Neuronal stem cell (in vitro differentiated cells): Measurements from ENCODE around the gene SPATA13.

ENCODE experiments used
- DNase-seq: peaks from one replicate; pipeline ENCODE4 v3.0.0-alpha.2; 2013; ENCODE audit warnings: low spot score
- H2AFZ ChIP-seq: one replicate; pipeline ENCODE4 v1.6.1; 2013; ENCODE audit warnings: mild to moderate bottlenecking, low read length, inconsistent platforms
- H2AK5ac ChIP-seq: 2 replicates; pipeline ENCODE4 v1.6.1; 2013; ENCODE audit warnings: low read depth, mild to moderate bottlenecking, inconsistent platforms, low read length, moderate library complexity, mixed read lengths
- H2BK120ac ChIP-seq: 2 replicates; pipeline ENCODE4 v1.6.1; 2013; ENCODE audit warnings: low read depth, mild to moderate bottlenecking, inconsistent platforms, low read length, moderate library complexity, mixed read lengths
- H2BK12ac ChIP-seq: one replicate; pipeline ENCODE4 v1.6.1; 2013; ENCODE audit warnings: low read length, inconsistent platforms
- H2BK15ac ChIP-seq: 2 replicates; pipeline ENCODE4 v1.6.1; 2013; ENCODE audit warnings: mild to moderate bottlenecking, low read length, inconsistent platforms, mixed read lengths
- H2BK5ac ChIP-seq: one replicate; pipeline ENCODE4 v1.6.1; 2013; ENCODE audit warnings: inconsistent platforms, mild to moderate bottlenecking, low read length, moderate library complexity
- H3K14ac ChIP-seq: one replicate; pipeline ENCODE4 v1.6.1; 2013; ENCODE audit warnings: low read length, inconsistent platforms
- H3K18ac ChIP-seq: 2 replicates; pipeline ENCODE4 v1.6.1; 2013; ENCODE audit warnings: low read length, inconsistent platforms
- H3K23ac ChIP-seq: 2 replicates; pipeline ENCODE4 v1.6.1; 2013; ENCODE audit warnings: low read depth, mild to moderate bottlenecking, mixed read lengths, low read length, inconsistent platforms; ENCODE audit not compliant: poor library complexity
- H3K27ac ChIP-seq: replicated peaks from 3 replicates; pipeline ENCODE4 v1.5.1; 2013; ENCODE audit warnings: low read length, inconsistent platforms
- H3K27me3 ChIP-seq, 3 experiments: 2 replicates each; pipeline ENCODE4 v1.6.1; 2013; ENCODE audit warnings: low read length in 3 of 3, mild to moderate bottlenecking in 2 of 3, inconsistent platforms in 1 of 3, low read depth in 1 of 3, mixed read lengths in 1 of 3, moderate library complexity in 1 of 3; ENCODE audit not compliant: control insufficient read depth in 3 of 3, insufficient read depth in 3 of 3
- H3K36me3 ChIP-seq, 2 donors: replicated peaks in 1 of 2; 2 replicates each; pipeline ENCODE4 v1.6.1; 2013; ENCODE audit warnings: low read length in 2 of 2; ENCODE audit not compliant: control insufficient read depth in 2 of 2, insufficient read depth in 2 of 2
- H3K4ac ChIP-seq: 2 replicates; pipeline ENCODE4 v1.6.1; 2013; ENCODE audit warnings: inconsistent platforms, mild to moderate bottlenecking, low read length, moderate library complexity
- H3K4me1 ChIP-seq, 2 donors: 1 replicate in 1 of 2; 2 replicates in 1 of 2; pipeline ENCODE4 v1.6.1; 2013; ENCODE audit warnings: low read length in 2 of 2, low read depth in 1 of 2; ENCODE audit not compliant: control insufficient read depth in 2 of 2, insufficient read depth in 1 of 2
- H3K4me2 ChIP-seq: one replicate; pipeline ENCODE4 v1.6.1; 2013; ENCODE audit warnings: mild to moderate bottlenecking, low read length, inconsistent platforms; ENCODE audit not compliant: insufficient read depth, poor library complexity, severe bottlenecking
- H3K4me3 ChIP-seq, 2 donors: 2 replicates each; pipeline ENCODE4 v1.5.1; 2013; ENCODE audit warnings: low read length in 2 of 2, mild to moderate bottlenecking in 2 of 2, inconsistent platforms in 1 of 2, moderate library complexity in 1 of 2
- H3K79me1 ChIP-seq: one replicate; pipeline ENCODE4 v1.6.1; 2013; ENCODE audit warnings: low read depth, mild to moderate bottlenecking, inconsistent platforms, low read length, moderate library complexity
- H3K9ac ChIP-seq: one replicate; pipeline ENCODE4 v1.6.1; 2013; ENCODE audit warnings: mild to moderate bottlenecking, low read depth, low read length, inconsistent platforms; ENCODE audit not compliant: poor library complexity
- H3K9me3 ChIP-seq, 2 donors: replicated peaks in 1 of 2; 2 replicates each; pipeline versions ENCODE3 to v1.6.1; 2013; ENCODE audit warnings: low read length in 2 of 2, mild to moderate bottlenecking in 2 of 2, inconsistent platforms in 1 of 2, low read depth in 1 of 2, mixed read lengths in 1 of 2, moderate library complexity in 1 of 2; ENCODE audit not compliant: control insufficient read depth in 2 of 2, insufficient read depth in 1 of 2
- H4K8ac ChIP-seq: one replicate; pipeline ENCODE4 v1.6.1; 2013; ENCODE audit warnings: low read depth, mild to moderate bottlenecking, inconsistent platforms, low read length, moderate library complexity
- H4K91ac ChIP-seq: one replicate; pipeline ENCODE4 v1.6.1; 2013; ENCODE audit warnings: low read length, low read depth, mild to moderate bottlenecking, inconsistent platforms; ENCODE audit not compliant: poor library complexity
- WGBS, 2 donors: extraction: QIAGEN DNeasy Blood & Tissue Kit; methylation state at CpG; one replicate each; pipeline ENCODE4 v1.1.7; 2013; ENCODE audit warnings: missing lambda C conversion rate in 2 of 2, mixed read lengths in 1 of 2; ENCODE audit not compliant: insufficient read length in 2 of 2, insufficient replicate concordance in 1 of 2; ENCODE audit errors: extremely low coverage in 2 of 2; 5-methylcytosine and 5-hydroxymethylcytosine counted together

SPATA13 gene

GRCh38 chr13:24306632-24307031 lies 146.1 kb downstream of the SPATA13 start:
- Histone ChIP-seq H4K8ac (no peak overlapping the region), H3K9ac (no peak overlapping the region), H2BK5ac (no peak overlapping the region), H3K36me3 (peaks cover 13 to 56% of the 10 kb centered on the region in 2 donors), H3K14ac (no peak overlapping the region), H2BK120ac (no peak overlapping the region), H2BK15ac (no peak overlapping the region), H3K4me2 (no peak overlapping the region), H3K4me3 (no peak overlapping the region), H3K27ac (no peak overlapping the region), H3K4ac (no peak overlapping the region), H2AFZ (no peak overlapping the region), H2AK5ac (no peak overlapping the region), H3K79me1 (peaks cover 2% of the 10 kb centered on the region), H3K4me1 (peaks cover 0 to 1% of the 10 kb centered on the region in 2 donors), H3K9me3 (no peaks in the 10 kb centered on the region), H3K27me3 (no peaks in the 10 kb centered on the region), H4K91ac (no peak overlapping the region), H3K23ac (no peak overlapping the region), H3K18ac (no peak overlapping the region), H2BK12ac (no peak overlapping the region)
- WGBS, 2 donors = no CpG with 5 or more reads among the region's 1 CpG
- no peak for DNase-seq

GRCh38 chr13:24307211-24308067 lies 146.9 kb downstream of the SPATA13 start:
- Histone ChIP-seq H3K79me1 (peaks cover 2% of the 10 kb centered on the region), H3K4me3 (no peak overlapping the region), H2BK5ac (no peak overlapping the region), H3K14ac (peak overlapping the region; percentile 32), H3K36me3 (peaks cover 10 to 48% of the 10 kb centered on the region in 2 donors), H3K4ac (no peak overlapping the region), H3K18ac (peak overlapping the region; percentile 13), H4K91ac (no peak overlapping the region), H3K23ac (no peak overlapping the region), H3K27ac (no peak overlapping the region), H4K8ac (peak overlapping the region; percentile 27), H2BK12ac (no peak overlapping the region), H3K9ac (no peak overlapping the region), H3K4me1 (peaks cover 0 to 1% of the 10 kb centered on the region in 2 donors), H2AFZ (no peak overlapping the region), H2AK5ac (no peak overlapping the region), H3K4me2 (no peak overlapping the region), H2BK120ac (no peak overlapping the region), H2BK15ac (no peak overlapping the region), H3K27me3 (no peaks in the 10 kb centered on the region), H3K9me3 (no peaks in the 10 kb centered on the region)
- no CpG with 5 or more reads among the region's 27 CpGs for WGBS, 2 donors
- DNase-seq = no peak

DNA sequence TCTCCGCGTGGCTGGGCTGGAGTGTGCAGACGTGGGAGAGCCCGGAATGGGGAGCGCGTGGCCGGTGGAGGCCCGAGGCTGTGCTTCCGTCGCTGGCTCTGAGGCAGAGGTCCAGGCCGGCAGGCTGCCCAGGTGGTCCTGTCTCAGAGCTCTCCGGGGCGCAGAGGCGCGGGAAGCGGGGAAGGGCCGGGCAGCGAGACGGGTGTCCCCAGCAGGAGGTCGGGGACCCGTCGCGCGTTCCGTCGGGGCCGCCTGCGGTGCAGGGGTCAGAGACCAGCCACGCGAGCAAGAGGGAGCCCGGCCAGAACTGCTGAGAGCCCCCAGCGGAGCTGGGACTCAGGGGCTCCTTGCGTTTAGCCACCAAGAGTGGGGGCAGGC lies 147.5 kb downstream of the SPATA13 start:
- peaks cover 7 to 42% of the 10 kb centered on the region in 2 donors for H3K36me3 ChIP-seq
- H2BK15ac ChIP-seq = no peak overlapping the region
- H2AFZ ChIP-seq = no peak overlapping the region
- H3K14ac ChIP-seq = peak overlapping the region; percentile 32
- H2BK5ac ChIP-seq = no peak overlapping the region
- no peak overlapping the region for H2BK120ac ChIP-seq
- peaks cover 2% of the 10 kb centered on the region for H3K79me1 ChIP-seq
- H2BK12ac ChIP-seq = no peak overlapping the region
- H2AK5ac ChIP-seq = no peak overlapping the region
- peaks cover 0 to 1% of the 10 kb centered on the region in 2 donors for H3K4me1 ChIP-seq
- DNase-seq = no peak
- peak overlapping the region; percentile 77 for H3K18ac ChIP-seq
- H3K27me3 ChIP-seq = no peaks in the 10 kb centered on the region
- no peaks in the 10 kb centered on the region for H3K9me3 ChIP-seq
- no peak overlapping the region for H3K23ac ChIP-seq
- no peak overlapping the region for H3K4me2 ChIP-seq
- no peak overlapping the region for H3K27ac ChIP-seq
- H4K91ac ChIP-seq = no peak overlapping the region
- no peak overlapping the region for H3K4ac ChIP-seq
- no CpG with 5 or more reads among the region's 33 CpGs for WGBS, 2 donors
- no peak overlapping the region for H3K4me3 ChIP-seq
- H4K8ac ChIP-seq = no peak overlapping the region
- H3K9ac ChIP-seq = no peak overlapping the region

DNA sequence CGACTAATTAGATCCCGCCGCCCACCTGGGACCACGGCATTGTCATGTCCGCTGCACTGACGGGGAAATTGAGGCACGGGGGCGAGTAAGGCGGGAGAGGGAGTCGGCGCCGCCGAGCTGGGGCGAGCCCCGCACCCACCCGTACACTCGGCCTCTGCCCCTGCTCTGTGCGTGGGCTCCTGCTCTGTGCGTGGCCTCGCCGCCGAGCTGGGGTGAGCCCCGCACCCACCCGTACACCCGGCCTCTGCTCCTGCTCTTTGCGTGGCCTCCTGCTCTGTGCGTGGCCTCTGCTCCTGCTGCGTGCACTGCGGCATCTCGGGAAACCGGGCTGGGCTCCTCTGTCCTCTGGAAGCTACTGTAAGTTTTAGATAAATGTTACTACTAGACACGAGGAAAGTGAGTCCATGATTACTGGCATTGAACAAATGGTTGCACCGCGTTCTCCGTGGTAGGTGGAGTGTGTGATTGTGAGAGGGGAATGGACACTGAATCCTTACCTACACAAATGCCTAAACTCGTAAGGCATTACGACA lies 148.0 kb downstream of the SPATA13 start:
- Histone ChIP-seq H3K4me3 (peak overlapping the region in 1 of 2 donors; percentile 20), H2BK120ac (no peak overlapping the region), H3K9me3 (no peaks in the 10 kb centered on the region), H3K4me2 (no peak overlapping the region), H2BK15ac (no peak overlapping the region), H2AK5ac (no peak overlapping the region), H3K4me1 (peaks cover 0 to 1% of the 10 kb centered on the region in 2 donors), H3K79me1 (peaks cover 2% of the 10 kb centered on the region), H2BK5ac (no peak overlapping the region), H3K18ac (peak overlapping the region; percentile 77), H4K91ac (no peak overlapping the region), H3K14ac (peak overlapping the region; percentile 32), H3K23ac (no peak overlapping the region), H3K27ac (no peak overlapping the region), H3K4ac (no peak overlapping the region), H3K9ac (no peak overlapping the region), H2AFZ (no peak overlapping the region), H3K36me3 (peaks cover 3 to 37% of the 10 kb centered on the region in 2 donors), H4K8ac (no peak overlapping the region), H2BK12ac (peak overlapping the region; percentile 10), H3K27me3 (no peaks in the 10 kb centered on the region)
- no CpG with 5 or more reads among the region's 37 CpGs for WGBS, 2 donors
- DNase-seq = no peak
